ENCODE data around the gene SDHAF1.

The SDHAF1 gene

GRCh38 chr19:35992907-35993765 lies 1.9 kb upstream of the SDHAF1 start:
- no peak for TF ChIP-seq CTCF (IDR thresholded peaks at IDR 0.05; ENCODE audit: extremely low read depth, insufficient read depth, missing control alignments)
- DNase-seq (ENCODE audit: low spot score): peak; percentile 68
- in situ Hi-C loops (cut with MboI; ENCODE audit: low pct_unique_long_range_greater_than_20kb, low sequenced_read_pairs, unreplicated experiment): no loop called here

DNA sequence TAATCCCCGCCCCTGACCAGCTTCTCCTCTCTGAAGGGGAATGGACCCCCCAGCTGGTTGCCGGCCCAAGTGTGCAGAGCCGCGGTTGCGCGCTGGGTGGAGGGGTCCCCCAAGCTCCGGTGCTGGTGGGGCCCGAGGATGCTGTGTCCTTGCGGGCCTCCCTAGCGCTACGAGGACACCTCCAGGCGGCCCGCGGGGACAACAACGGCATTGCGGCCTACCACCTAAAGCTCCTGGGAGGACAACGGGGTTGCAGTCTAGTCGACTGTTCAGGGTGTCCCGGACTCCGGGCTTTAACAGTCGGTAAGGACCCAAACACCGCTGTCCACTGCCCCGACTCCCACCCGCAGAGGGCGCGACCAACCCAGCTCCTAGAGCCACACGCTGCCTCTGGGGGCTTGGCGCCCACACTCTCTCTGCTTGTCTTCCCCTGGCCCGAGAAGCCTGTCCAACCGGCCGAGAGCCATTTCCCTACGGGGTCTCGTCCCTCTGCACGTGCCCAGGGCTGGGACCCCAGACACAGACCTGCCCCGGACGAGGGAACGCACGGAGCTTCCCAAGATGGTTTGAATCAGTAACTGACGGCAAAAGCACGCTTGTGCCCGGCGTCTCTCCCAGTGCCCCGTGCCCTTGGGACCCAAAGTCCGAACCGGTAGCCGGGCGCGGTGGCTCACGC lies 927 bp upstream of the SDHAF1 start:
- peak; percentile 30 for TF ChIP-seq CTCF (IDR thresholded peaks at IDR 0.05; ENCODE audit: extremely low read depth, insufficient read depth, missing control alignments)
- in situ Hi-C loops (cut with MboI; ENCODE audit: low pct_unique_long_range_greater_than_20kb, low sequenced_read_pairs, unreplicated experiment): no loop called here
- DNase-seq (ENCODE audit: low spot score): no peak

DNA sequence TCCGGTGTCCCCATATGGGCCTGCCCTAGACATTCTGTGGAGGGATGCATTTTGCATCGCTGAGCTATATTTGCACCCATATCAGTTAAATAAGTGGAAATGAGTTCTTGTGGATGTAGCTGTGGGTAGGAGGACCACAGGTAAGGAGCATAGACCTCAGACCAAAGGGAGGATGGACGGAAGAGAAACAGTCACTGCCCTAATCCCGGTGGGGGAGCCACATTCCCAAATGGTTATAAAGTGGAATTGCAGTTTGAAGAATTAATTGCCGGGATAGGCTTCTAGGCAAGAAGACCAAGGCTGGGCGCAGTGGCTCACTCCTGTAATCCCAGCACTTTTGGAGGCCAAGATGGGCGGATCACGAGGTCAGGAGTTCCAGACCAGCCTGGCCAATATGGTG lies 1.8 kb downstream of the SDHAF1 start:
- no peak for DNase-seq (ENCODE audit: low spot score)
- no peak for TF ChIP-seq CTCF (IDR thresholded peaks at IDR 0.05; ENCODE audit: extremely low read depth, insufficient read depth, missing control alignments)
- in situ Hi-C loops (cut with MboI; ENCODE audit: low pct_unique_long_range_greater_than_20kb, low sequenced_read_pairs, unreplicated experiment): no loop called here

DNA sequence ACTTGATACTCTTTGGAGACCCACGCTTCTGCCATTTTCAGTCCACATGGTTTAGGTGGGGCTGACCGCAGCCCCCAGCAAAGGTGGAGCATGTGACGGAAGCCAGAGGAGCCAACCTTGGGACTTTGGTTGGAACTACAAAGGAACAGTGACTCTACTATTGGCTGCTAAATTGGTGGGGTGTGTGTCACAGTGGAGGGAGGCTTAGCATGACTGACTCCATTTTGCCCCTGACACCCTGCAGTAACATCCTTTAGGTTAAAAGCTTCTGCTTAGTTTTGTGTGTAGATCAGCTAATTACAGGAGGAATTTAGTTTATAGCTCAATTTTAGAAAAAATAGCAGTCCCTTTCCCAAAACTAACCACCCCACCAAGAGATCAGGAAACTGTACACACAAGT lies 6.6 kb downstream of the SDHAF1 start:
- in situ Hi-C loops (cut with MboI; ENCODE audit: low pct_unique_long_range_greater_than_20kb, low sequenced_read_pairs, unreplicated experiment): no loop called here
- no peak for TF ChIP-seq CTCF (IDR thresholded peaks at IDR 0.05; ENCODE audit: extremely low read depth, insufficient read depth, missing control alignments)
- no peak for DNase-seq (ENCODE audit: low spot score)

DNA sequence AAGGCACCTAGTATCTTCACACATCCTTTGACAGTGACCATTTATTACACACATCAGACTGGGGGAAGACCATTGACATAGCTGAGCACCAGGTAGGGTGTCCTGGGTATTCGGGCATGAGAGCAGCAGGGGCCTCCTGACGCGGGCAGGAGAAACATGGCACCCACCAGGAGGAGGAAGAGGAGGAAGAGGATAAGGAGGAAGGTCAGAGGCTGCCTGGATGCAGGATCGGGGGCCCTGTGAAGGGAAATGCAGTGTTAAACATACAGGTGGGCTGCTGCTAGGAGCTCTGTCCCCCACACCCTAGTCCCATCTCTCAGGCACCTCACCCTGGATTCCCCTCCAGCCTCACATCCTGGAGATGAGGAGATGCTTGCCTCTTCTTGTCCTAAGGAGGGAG lies 8.3 kb downstream of the SDHAF1 start:
- no peak for DNase-seq (ENCODE audit: low spot score)
- TF ChIP-seq CTCF (IDR thresholded peaks at IDR 0.05; ENCODE audit: extremely low read depth, insufficient read depth, missing control alignments): no peak
- in situ Hi-C loops (cut with MboI; ENCODE audit: low pct_unique_long_range_greater_than_20kb, low sequenced_read_pairs, unreplicated experiment): no loop called here

DNA sequence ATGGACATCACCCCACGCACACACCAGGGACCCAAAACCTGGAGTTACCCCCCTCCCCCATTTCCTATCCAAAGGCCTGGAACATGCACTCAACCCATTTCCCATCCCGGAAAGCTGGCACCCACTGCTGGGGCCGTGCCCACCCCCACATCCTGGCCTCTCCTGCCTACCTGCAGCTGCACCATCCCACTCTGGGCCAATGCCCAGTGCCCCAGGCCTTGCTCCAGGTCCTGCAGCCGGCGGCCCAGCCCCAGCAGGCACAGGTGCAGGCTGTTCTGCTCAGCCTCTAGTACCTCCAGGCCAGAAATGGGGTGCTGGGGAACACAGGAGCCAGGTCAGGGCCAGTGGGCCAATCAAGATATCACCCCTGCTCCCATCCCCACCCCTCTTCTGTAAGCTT lies 12.0 kb downstream of the SDHAF1 start:
- in situ Hi-C loops (cut with MboI; ENCODE audit: low pct_unique_long_range_greater_than_20kb, low sequenced_read_pairs, unreplicated experiment): no loop called here
- DNase-seq (ENCODE audit: low spot score): no peak
- no peak for TF ChIP-seq CTCF (IDR thresholded peaks at IDR 0.05; ENCODE audit: extremely low read depth, insufficient read depth, missing control alignments)

All from GM13977 (cell line).